Neural cell (in vitro differentiated cells): ENCODE results near the gene VSIG10L. TPM values are rescaled to one million over a fixed set of nuclear protein-coding genes. Genes with fewer than 3 reads are reported as not detected.

Source experiments
- H2AFZ ChIP-seq: fragments of 200-600, 300-800 bp; sonication (generic), shearing (Covaris generic); 2 replicates; pipeline ENCODE4 v1.6.0; 2014; ENCODE audit warnings: low read depth, mild to moderate bottlenecking, antibody characterized with exemption, low read length, moderate library complexity
- H3F3A ChIP-seq: fragments of 200-600 bp; shearing (Covaris generic); 2 replicates; pipeline ENCODE4 v1.6.1; 2016; ENCODE audit warnings: mild to moderate bottlenecking, moderate library complexity, mixed read lengths, antibody characterized with exemption, low read length; ENCODE audit not compliant: insufficient read depth, poor library complexity, severe bottlenecking
- H3K27ac ChIP-seq: fragments of 200-600, 300-800 bp; sonication (generic), shearing (Covaris generic); 2 replicates; pipeline ENCODE4 v1.5.1; 2014; ENCODE audit warnings: mild to moderate bottlenecking, low read length, moderate library complexity
- H3K27me3 ChIP-seq: fragments of 300-800, 200-600 bp; sonication (generic), shearing (Covaris generic); 2 replicates; pipeline ENCODE4 v1.6.0; 2014; ENCODE audit warnings: mild to moderate bottlenecking, low read depth, low read length, moderate library complexity; ENCODE audit not compliant: insufficient read depth
- H3K36me3 ChIP-seq: fragments of 300-800, 200-600 bp; sonication (generic), shearing (Covaris generic); 2 replicates; pipeline ENCODE4 v1.5.1; 2014; ENCODE audit warnings: mild to moderate bottlenecking, antibody characterized with exemption, low read length, moderate library complexity; ENCODE audit not compliant: insufficient read depth
- H3K4me2 ChIP-seq: fragments of 300-800, 200-600 bp; sonication (generic), shearing (Covaris generic); 2 replicates; pipeline ENCODE4 v1.6.0; 2014; ENCODE audit warnings: mild to moderate bottlenecking, low read length
- H3K4me3 ChIP-seq: fragments of 300-800, 200-600 bp; sonication (generic), shearing (Covaris generic); 2 replicates; pipeline ENCODE4 v1.5.1; 2014; ENCODE audit warnings: mild to moderate bottlenecking, low read length, moderate library complexity
- H3K79me2 ChIP-seq: fragments of 200-600 bp; shearing (Covaris generic); replicated peaks from 2 replicates; pipeline ENCODE4 v1.6.0; 2014; ENCODE audit warnings: mild to moderate bottlenecking, low read length, moderate library complexity; ENCODE audit not compliant: insufficient read depth
- H3K9ac ChIP-seq: fragments of 300-800, 200-600 bp; sonication (generic), shearing (Covaris generic); 2 replicates; pipeline ENCODE4 v1.6.1; 2016; ENCODE audit warnings: mild to moderate bottlenecking, low read length, mixed read lengths
- H3K9me2 ChIP-seq: fragments of 200-600 bp; shearing (Covaris generic); 2 replicates; pipeline ENCODE4 v1.6.1; 2016; ENCODE audit warnings: mild to moderate bottlenecking, low read length, mixed read lengths; ENCODE audit not compliant: insufficient read depth
- H3K9me3 ChIP-seq: fragments of 200-600, 300-800 bp; sonication (generic), shearing (Covaris generic); 2 replicates; pipeline ENCODE4 v1.6.1; 2016; ENCODE audit warnings: mild to moderate bottlenecking, mixed run types, low read length, moderate library complexity, mixed read lengths
- H4K20me1 ChIP-seq: fragments of 200-600 bp; shearing (Covaris generic); 2 replicates; pipeline ENCODE4 v1.6.1; 2016; ENCODE audit warnings: mild to moderate bottlenecking, mixed run types; ENCODE audit not compliant: insufficient read depth
- EZH2 ChIP-seq: fragments of 200-600, 300-800 bp; shearing (Covaris generic), sonication (generic); IDR thresholded peaks from 2 replicates; pipeline ENCODE4 v1.6.1; 2014; ENCODE audit warnings: antibody characterized with exemption, low read length, borderline replicate concordance, mild to moderate bottlenecking; ENCODE audit not compliant: insufficient read depth, poor library complexity, severe bottlenecking
- MXI1 ChIP-seq: fragments of 450-650 bp; conservative IDR thresholded peaks from 2 replicates; pipeline ENCODE4 v1.6.1; 2014; ENCODE audit warnings: antibody characterized with exemption, mild to moderate bottlenecking; ENCODE audit not compliant: poor library complexity, severe bottlenecking
- POLR2AphosphoS5 ChIP-seq: IDR thresholded peaks from 2 replicates; pipeline ENCODE4 v1.6.1; 2012
- RAD21 ChIP-seq: fragments of 450-650 bp; conservative IDR thresholded peaks from 2 replicates; pipeline ENCODE4 v1.6.1; 2014; ENCODE audit warnings: antibody characterized with exemption, mild to moderate bottlenecking, moderate library complexity
- SMC3 ChIP-seq: fragments of 450-650 bp; conservative IDR thresholded peaks from 2 replicates; pipeline ENCODE4 v1.6.1; 2014; ENCODE audit warnings: antibody characterized with exemption, mild to moderate bottlenecking, moderate library complexity; ENCODE audit not compliant: poor library complexity
- TAF1 ChIP-seq: IDR thresholded peaks from 2 replicates; pipeline ENCODE4 v1.6.1; 2012; ENCODE audit warnings: low read depth
- polyA plus RNA-seq: library from polyadenylated mRNA; depleted of rRNA; stranded (reverse); fragments of >200 nt; gene quantifications from 2 replicates; pipeline ENCODE4 v1.2.3, GENCODE V29; 2014
- TF ChIP-seq, protein P1 (sequence below): IDR thresholded peaks from 2 replicates; pipeline ENCODE4 v1.6.1; 2012; ENCODE audit warnings: borderline replicate concordance

VSIG10L gene
- polyA plus RNA-seq, 1 donor from 2014 or later = 2.3 TPM

DNA sequence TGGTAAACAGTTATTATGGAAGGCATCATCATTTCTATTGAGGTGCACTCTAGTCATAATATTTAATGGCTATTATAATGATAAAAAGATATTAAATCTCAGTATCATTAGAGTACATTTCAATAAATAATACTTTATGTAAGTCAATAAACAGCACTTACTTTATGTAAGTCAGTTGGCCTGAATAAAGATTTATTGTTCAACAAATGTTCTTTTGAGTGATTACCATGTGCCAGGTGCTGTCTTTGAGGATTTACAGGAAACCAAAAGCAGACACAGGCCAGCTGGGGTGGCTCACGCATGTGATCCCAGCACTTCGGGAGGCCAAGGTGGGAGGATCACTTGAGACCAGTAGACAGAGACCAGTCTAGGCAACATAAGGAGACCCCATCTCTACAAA lies 35.5 kb upstream of the VSIG10L start:
- Histone ChIP-seq H2AFZ (no peak overlapping the region), H3K27ac (no peak overlapping the region), H3K36me3 (no peaks in the 10 kb centered on the region), H3K27me3 (no peaks in the 10 kb centered on the region), H3K9me2 (no peaks in the 10 kb centered on the region), H3K9ac (no peak overlapping the region), H3F3A (no peaks in the 10 kb centered on the region), H3K4me2 (no peak overlapping the region), H3K79me2 (no peaks in the 10 kb centered on the region), H3K4me3 (no peak overlapping the region), H3K9me3 (no peaks in the 10 kb centered on the region), H4K20me1 (no peaks in the 10 kb centered on the region)
- TF ChIP-seq EZH2 (no peak), POLR2AphosphoS5 (no peak)
- TF ChIP-seq, protein P1, sequence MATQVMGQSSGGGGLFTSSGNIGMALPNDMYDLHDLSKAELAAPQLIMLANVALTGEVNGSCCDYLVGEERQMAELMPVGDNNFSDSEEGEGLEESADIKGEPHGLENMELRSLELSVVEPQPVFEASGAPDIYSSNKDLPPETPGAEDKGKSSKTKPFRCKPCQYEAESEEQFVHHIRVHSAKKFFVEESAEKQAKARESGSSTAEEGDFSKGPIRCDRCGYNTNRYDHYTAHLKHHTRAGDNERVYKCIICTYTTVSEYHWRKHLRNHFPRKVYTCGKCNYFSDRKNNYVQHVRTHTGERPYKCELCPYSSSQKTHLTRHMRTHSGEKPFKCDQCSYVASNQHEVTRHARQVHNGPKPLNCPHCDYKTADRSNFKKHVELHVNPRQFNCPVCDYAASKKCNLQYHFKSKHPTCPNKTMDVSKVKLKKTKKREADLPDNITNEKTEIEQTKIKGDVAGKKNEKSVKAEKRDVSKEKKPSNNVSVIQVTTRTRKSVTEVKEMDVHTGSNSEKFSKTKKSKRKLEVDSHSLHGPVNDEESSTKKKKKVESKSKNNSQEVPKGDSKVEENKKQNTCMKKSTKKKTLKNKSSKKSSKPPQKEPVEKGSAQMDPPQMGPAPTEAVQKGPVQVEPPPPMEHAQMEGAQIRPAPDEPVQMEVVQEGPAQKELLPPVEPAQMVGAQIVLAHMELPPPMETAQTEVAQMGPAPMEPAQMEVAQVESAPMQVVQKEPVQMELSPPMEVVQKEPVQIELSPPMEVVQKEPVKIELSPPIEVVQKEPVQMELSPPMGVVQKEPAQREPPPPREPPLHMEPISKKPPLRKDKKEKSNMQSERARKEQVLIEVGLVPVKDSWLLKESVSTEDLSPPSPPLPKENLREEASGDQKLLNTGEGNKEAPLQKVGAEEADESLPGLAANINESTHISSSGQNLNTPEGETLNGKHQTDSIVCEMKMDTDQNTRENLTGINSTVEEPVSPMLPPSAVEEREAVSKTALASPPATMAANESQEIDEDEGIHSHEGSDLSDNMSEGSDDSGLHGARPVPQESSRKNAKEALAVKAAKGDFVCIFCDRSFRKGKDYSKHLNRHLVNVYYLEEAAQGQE = no peak

DNA sequence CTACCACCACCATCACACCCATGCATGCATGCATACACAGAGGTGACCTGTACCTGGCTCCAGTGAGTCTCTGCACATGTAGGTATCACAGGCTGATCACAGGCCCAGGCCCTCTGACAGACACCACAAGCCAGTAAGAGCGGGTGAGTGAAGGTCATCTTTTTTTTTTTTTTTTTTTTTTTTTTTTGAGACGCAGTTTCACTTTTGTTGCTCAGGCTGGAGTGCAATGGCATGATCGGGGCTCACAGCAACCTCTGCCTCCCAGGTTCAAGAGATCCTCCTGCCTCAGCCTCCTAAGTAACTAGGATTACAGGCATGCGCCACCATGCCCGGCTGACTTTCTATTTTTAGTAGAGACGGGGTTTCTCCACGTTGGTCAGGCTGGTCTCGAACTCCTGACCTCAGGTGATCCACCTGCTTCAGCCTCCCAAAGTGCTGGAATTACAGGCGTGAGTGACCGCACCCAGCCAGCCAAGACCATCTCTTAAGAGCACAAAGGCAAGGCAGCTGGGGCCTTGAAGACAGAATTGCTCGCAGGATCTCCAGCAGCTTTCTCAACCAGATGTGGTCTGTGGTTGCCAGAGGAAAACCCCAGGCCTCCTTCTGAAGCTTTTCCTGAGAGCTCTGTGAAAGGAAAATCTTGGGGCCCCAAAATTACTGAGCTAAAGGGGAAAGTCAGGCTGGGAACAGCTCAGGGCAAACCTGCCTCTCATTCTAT lies 33.7 kb upstream of the VSIG10L start:
- H3K4me3 ChIP-seq = no peak overlapping the region
- no peaks in the 10 kb centered on the region for H3K9me2 ChIP-seq
- TF ChIP-seq, protein P1 = no peak
- no peak for TF ChIP-seq POLR2AphosphoS5
- TF ChIP-seq MXI1 = no peak
- TF ChIP-seq SMC3 = no peak
- TF ChIP-seq RAD21 = no peak
- TF ChIP-seq TAF1 = no peak
- H3F3A ChIP-seq = no peaks in the 10 kb centered on the region
- no peaks in the 10 kb centered on the region for H3K79me2 ChIP-seq
- no peaks in the 10 kb centered on the region for H4K20me1 ChIP-seq
- H3K4me2 ChIP-seq = no peak overlapping the region
- no peak overlapping the region for H2AFZ ChIP-seq
- no peaks in the 10 kb centered on the region for H3K27me3 ChIP-seq
- no peaks in the 10 kb centered on the region for H3K36me3 ChIP-seq
- no peak overlapping the region for H3K9ac ChIP-seq
- no peak overlapping the region for H3K27ac ChIP-seq
- H3K9me3 ChIP-seq = no peaks in the 10 kb centered on the region
